HEK293 (cell line): ENCODE results near the gene TTC12.

Source experiments
- CTCF ChIA-PET: fragments of 350-600 bp; formaldehyde crosslinking; extraction: SDS; loops from one replicate; lab custom pipeline; 2021; ENCODE audit warnings: antibody characterized with exemption; lab: Yijun Ruan, JAX
- POLR2A ChIA-PET: fragments of 300-600 bp; formaldehyde crosslinking; extraction: SDS; loops from one replicate; lab custom pipeline; 2020; ENCODE audit warnings: antibody characterized with exemption, inconsistent platforms; lab: Yijun Ruan, JAX
- H3K27ac ChIP-seq: fragments of 200-500 bp; sonication (Bioruptor generic); 2 replicates; pipeline ENCODE4 v1.5.1; 2014; ENCODE audit warnings: low read depth, low read length, control low read depth, inconsistent platforms; ENCODE audit errors: extremely low read depth
- H3K36me3 ChIP-seq, 2 experiments: fragments of 200-500 bp in 1 of 2; sonication (Bioruptor generic) in 1 of 2; 1 replicate in 1 of 2; 2 replicates in 1 of 2; pipeline ENCODE4 v1.5.1; 2014 to 2017; ENCODE audit warnings: inconsistent platforms in 2 of 2, low read length in 2 of 2; ENCODE audit not compliant: control insufficient read depth in 2 of 2, insufficient read depth in 1 of 2
- H3K4me1 ChIP-seq: fragments of 200-500 bp; sonication (Bioruptor generic); 2 replicates; pipeline ENCODE4 v1.5.1; 2014; ENCODE audit warnings: mild to moderate bottlenecking, low read length, inconsistent platforms; ENCODE audit not compliant: control insufficient read depth, insufficient read depth
- H3K4me3 ChIP-seq: 2 replicates; pipeline ENCODE4 v1.5.1; 2011; ENCODE audit warnings: low read depth, mild to moderate bottlenecking, control low read depth, low read length, moderate library complexity
- H3K9me3 ChIP-seq: fragments of 200-500 bp; sonication (Bioruptor generic); 2 replicates; pipeline ENCODE4 v1.5.1; 2014; ENCODE audit warnings: low read depth, low read length, inconsistent platforms; ENCODE audit not compliant: control insufficient read depth, insufficient read depth
- BCL11B ChIP-seq: fragments of 450-650 bp; formaldehyde crosslinking; IDR thresholded peaks from 2 replicates; pipeline ENCODE4 v1.5.1; 2016; ENCODE audit warnings: low read depth, missing biosample characterization, missing genetic modification characterization
- GFI1B ChIP-seq: fragments of 450-650 bp; formaldehyde crosslinking; IDR thresholded peaks from 2 replicates; pipeline ENCODE4 v1.5.1; 2016; ENCODE audit warnings: missing biosample characterization, missing genetic modification characterization
- GLI2 ChIP-seq: fragments of 450-650 bp; formaldehyde crosslinking; IDR thresholded peaks from 2 replicates; pipeline ENCODE4; 2017; ENCODE audit warnings: missing biosample characterization, missing genetic modification characterization, low read depth, borderline replicate concordance
- KLF9 ChIP-seq: fragments of 450-650 bp; formaldehyde crosslinking; IDR thresholded peaks from 2 replicates; pipeline ENCODE4 v1.5.1; 2016; ENCODE audit warnings: missing biosample characterization, missing genetic modification characterization, low read depth
- MYNN ChIP-seq: fragments of 450-650 bp; formaldehyde crosslinking; IDR thresholded peaks from 2 replicates; pipeline ENCODE4 v1.5.1; 2016; ENCODE audit warnings: missing biosample characterization, missing genetic modification characterization, borderline replicate concordance
- SP2 ChIP-seq: fragments of 450-650 bp; formaldehyde crosslinking; IDR thresholded peaks from 2 replicates; pipeline ENCODE4 v1.5.1; 2016; ENCODE audit warnings: missing biosample characterization, missing genetic modification characterization
- ZNF114 ChIP-seq: fragments of 450-650 bp; formaldehyde crosslinking; IDR thresholded peaks from 2 replicates; pipeline ENCODE4 v1.5.0; 2017; ENCODE audit warnings: missing biosample characterization, missing genetic modification characterization
- ZNF121 ChIP-seq: fragments of 450-650 bp; formaldehyde crosslinking; IDR thresholded peaks from 2 replicates; pipeline ENCODE4 v1.5.1; 2016; ENCODE audit warnings: missing biosample characterization, missing genetic modification characterization
- ZNF138 ChIP-seq: fragments of 450-650 bp; formaldehyde crosslinking; IDR thresholded peaks from 2 replicates; pipeline ENCODE4 v1.5.1; 2016; ENCODE audit warnings: missing biosample characterization, missing genetic modification characterization, borderline replicate concordance
- ZNF175 ChIP-seq: fragments of 450-650 bp; formaldehyde crosslinking; IDR thresholded peaks from 2 replicates; pipeline ENCODE4 v1.5.1; 2016; ENCODE audit warnings: missing biosample characterization, missing genetic modification characterization
- ZNF19 ChIP-seq: fragments of 450-650 bp; formaldehyde crosslinking; IDR thresholded peaks from 2 replicates; pipeline ENCODE4; 2016; ENCODE audit warnings: missing biosample characterization, missing genetic modification characterization, low read depth
- ZNF223 ChIP-seq: fragments of 450-650 bp; formaldehyde crosslinking; IDR thresholded peaks from 2 replicates; pipeline ENCODE4 v1.5.1; 2016; ENCODE audit warnings: missing biosample characterization, missing genetic modification characterization
- ZNF416 ChIP-seq: fragments of 450-650 bp; formaldehyde crosslinking; IDR thresholded peaks from 2 replicates; pipeline ENCODE4 v1.5.1; 2016; ENCODE audit warnings: missing biosample characterization, missing genetic modification characterization
- ZNF433 ChIP-seq: fragments of 450-650 bp; formaldehyde crosslinking; IDR thresholded peaks from 2 replicates; pipeline ENCODE4 v1.5.1; 2016; ENCODE audit warnings: missing biosample characterization, missing genetic modification characterization, low read depth
- ZNF585B ChIP-seq: fragments of 450-650 bp; formaldehyde crosslinking; IDR thresholded peaks from 2 replicates; pipeline ENCODE4 v1.5.1; 2016; ENCODE audit warnings: missing biosample characterization, missing genetic modification characterization
- ZNF624 ChIP-seq: fragments of 450-650 bp; formaldehyde crosslinking; IDR thresholded peaks from 2 replicates; pipeline ENCODE4 v1.5.1; 2017; ENCODE audit warnings: missing biosample characterization, missing genetic modification characterization
- ZNF626 ChIP-seq: fragments of 450-650 bp; sonication (Bioruptor Pico); formaldehyde crosslinking; IDR thresholded peaks from 2 replicates; pipeline ENCODE4 v1.5.1; 2018; ENCODE audit warnings: missing biosample characterization, missing genetic modification characterization, inconsistent platforms
- ZNF664 ChIP-seq: fragments of 450-650 bp; formaldehyde crosslinking; IDR thresholded peaks from 2 replicates; pipeline ENCODE4 v1.5.1; 2016; ENCODE audit warnings: missing biosample characterization, missing genetic modification characterization
- TF ChIP-seq, protein P1 (sequence below): fragments of 450-650 bp; formaldehyde crosslinking; IDR thresholded peaks from 2 replicates; pipeline ENCODE4 v1.5.1; 2016; ENCODE audit warnings: missing biosample characterization, missing genetic modification characterization
- TF ChIP-seq, protein P2 (sequence below): fragments of 450-650 bp; formaldehyde crosslinking; IDR thresholded peaks from 2 replicates; pipeline ENCODE4; 2016; ENCODE audit warnings: missing biosample characterization, missing genetic modification characterization
- TF ChIP-seq, protein P3 (sequence below): fragments of 450-650 bp; formaldehyde crosslinking; conservative IDR thresholded peaks from 2 replicates; pipeline ENCODE4 v1.5.1; 2016; ENCODE audit warnings: low read depth, missing biosample characterization, missing genetic modification characterization
- TF ChIP-seq, protein P4 (sequence below): fragments of 450-650 bp; formaldehyde crosslinking; IDR thresholded peaks from 2 replicates; pipeline ENCODE4 v1.5.1; 2016; ENCODE audit warnings: missing biosample characterization, missing genetic modification characterization
- TF ChIP-seq, protein P5 (sequence below): fragments of 450-650 bp; formaldehyde crosslinking; IDR thresholded peaks from 2 replicates; pipeline ENCODE4 v1.5.1; 2017; ENCODE audit warnings: missing biosample characterization, missing genetic modification characterization

Gene TTC12, protein sequence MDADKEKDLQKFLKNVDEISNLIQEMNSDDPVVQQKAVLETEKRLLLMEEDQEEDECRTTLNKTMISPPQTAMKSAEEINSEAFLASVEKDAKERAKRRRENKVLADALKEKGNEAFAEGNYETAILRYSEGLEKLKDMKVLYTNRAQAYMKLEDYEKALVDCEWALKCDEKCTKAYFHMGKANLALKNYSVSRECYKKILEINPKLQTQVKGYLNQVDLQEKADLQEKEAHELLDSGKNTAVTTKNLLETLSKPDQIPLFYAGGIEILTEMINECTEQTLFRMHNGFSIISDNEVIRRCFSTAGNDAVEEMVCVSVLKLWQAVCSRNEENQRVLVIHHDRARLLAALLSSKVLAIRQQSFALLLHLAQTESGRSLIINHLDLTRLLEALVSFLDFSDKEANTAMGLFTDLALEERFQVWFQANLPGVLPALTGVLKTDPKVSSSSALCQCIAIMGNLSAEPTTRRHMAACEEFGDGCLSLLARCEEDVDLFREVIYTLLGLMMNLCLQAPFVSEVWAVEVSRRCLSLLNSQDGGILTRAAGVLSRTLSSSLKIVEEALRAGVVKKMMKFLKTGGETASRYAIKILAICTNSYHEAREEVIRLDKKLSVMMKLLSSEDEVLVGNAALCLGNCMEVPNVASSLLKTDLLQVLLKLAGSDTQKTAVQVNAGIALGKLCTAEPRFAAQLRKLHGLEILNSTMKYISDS

DNA sequence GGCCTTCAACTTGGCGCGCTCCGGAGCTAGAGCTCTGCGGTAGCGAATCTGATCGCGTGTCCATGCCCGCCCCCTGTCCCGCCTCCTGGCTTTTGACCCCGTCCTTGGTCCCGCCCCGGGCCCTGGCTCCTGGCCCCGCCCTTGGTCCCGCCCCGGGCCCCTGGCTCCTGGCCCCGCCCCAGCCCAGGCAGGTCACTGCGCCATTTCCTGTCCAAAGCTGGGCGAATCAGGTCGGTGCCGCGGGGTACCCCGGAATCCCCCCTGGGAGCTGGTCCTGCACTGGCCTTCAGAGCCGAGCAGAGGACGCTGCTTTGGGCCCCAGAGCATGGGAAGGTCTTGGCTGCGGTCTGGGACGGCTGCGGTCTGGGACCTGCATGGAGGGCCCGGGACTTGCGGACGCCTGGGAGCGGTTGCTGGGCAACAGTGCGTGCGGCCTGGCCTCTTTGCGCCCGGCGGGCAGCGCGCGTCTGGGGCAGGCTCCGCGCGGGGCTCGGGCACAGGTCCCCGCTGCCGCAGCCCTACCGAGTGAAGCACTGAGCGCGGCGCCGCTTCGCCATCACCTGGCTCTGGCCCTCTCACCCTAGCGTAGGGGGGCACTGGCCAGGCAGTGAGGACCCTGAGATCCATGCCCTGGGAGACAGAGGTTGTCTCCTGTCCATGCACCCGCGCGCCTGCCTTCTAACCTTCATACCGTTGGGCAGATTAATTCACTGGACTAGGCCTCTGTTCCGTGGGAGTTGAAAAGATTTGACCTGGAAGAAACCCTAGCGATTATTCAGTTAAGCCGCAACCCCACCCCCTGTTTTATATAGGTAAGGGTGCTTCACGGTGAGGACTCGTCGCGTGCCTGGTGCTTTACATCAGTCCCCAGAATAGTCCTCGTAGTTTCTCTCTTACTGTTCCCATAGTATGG, at the start of gene TTC12:
TTC12 (plus strand) TSS at position 195 of the 913 bp plus-strand sequence. CDS start 1,675 bp downstream, outside the sequence.
- Histone ChIP-seq H3K4me3 (peak within 1 kb of the TSS; percentile 92), H3K27ac (peak within 1 kb of the TSS; percentile 48; the same call in 1 of the 2 replicates), H3K4me1 (no peaks in the 10 kb centered on the region; the same call in 1 of the 2 replicates), H3K36me3 (peaks cover 0 to 25% of the 10 kb centered on the region in 2 experiments; a peak in 1 of 3 replicates), H3K9me3 (no peaks in the 10 kb centered on the region)
- ChIA-PET CTCF (interaction anchor here (0.6 to 2.9 kb wide), 7 partner anchors 8 to 795 kb away, joined by 3 to 14 read pairs (median 4); no protein-coding TSS in a partner anchor), POLR2A (interaction anchor here (0.6 to 1.5 kb wide), 6 partner anchors 8 to 389 kb away, joined by 3 to 4 read pairs (median 3); no protein-coding TSS in a partner anchor)
- no peak for TF ChIP-seq ZNF175 (tag by site-specific recombination)
- no peak for TF ChIP-seq ZNF223 (tag by site-specific recombination)
- TF ChIP-seq, protein P1, sequence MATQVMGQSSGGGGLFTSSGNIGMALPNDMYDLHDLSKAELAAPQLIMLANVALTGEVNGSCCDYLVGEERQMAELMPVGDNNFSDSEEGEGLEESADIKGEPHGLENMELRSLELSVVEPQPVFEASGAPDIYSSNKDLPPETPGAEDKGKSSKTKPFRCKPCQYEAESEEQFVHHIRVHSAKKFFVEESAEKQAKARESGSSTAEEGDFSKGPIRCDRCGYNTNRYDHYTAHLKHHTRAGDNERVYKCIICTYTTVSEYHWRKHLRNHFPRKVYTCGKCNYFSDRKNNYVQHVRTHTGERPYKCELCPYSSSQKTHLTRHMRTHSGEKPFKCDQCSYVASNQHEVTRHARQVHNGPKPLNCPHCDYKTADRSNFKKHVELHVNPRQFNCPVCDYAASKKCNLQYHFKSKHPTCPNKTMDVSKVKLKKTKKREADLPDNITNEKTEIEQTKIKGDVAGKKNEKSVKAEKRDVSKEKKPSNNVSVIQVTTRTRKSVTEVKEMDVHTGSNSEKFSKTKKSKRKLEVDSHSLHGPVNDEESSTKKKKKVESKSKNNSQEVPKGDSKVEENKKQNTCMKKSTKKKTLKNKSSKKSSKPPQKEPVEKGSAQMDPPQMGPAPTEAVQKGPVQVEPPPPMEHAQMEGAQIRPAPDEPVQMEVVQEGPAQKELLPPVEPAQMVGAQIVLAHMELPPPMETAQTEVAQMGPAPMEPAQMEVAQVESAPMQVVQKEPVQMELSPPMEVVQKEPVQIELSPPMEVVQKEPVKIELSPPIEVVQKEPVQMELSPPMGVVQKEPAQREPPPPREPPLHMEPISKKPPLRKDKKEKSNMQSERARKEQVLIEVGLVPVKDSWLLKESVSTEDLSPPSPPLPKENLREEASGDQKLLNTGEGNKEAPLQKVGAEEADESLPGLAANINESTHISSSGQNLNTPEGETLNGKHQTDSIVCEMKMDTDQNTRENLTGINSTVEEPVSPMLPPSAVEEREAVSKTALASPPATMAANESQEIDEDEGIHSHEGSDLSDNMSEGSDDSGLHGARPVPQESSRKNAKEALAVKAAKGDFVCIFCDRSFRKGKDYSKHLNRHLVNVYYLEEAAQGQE (tag by site-specific recombination) = no peak
- no peak for TF ChIP-seq ZNF416 (tag by site-specific recombination)
- no peak for TF ChIP-seq GLI2
- TF ChIP-seq ZNF624 (tag by site-specific recombination) = no peak
- no peak for TF ChIP-seq ZNF121
- TF ChIP-seq, protein P2, sequence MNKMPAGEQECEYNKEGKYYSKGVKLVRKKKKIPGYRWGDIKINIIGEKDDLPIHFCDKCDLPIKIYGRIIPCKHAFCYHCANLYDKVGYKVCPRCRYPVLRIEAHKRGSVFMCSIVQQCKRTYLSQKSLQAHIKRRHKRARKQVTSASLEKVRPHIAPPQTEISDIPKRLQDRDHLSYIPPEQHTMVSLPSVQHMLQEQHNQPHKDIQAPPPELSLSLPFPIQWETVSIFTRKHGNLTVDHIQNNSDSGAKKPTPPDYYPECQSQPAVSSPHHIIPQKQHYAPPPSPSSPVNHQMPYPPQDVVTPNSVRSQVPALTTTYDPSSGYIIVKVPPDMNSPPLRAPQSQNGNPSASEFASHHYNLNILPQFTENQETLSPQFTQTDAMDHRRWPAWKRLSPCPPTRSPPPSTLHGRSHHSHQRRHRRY (tag by site-specific recombination) = no peak
- no peak for TF ChIP-seq ZNF585B (tag by site-specific recombination)
- TF ChIP-seq ZNF19 (tag by site-specific recombination) = no peak
- peak; percentile 83 for TF ChIP-seq KLF9
- peak; percentile 70; the same call in 1 of the 2 replicates for TF ChIP-seq MYNN
- TF ChIP-seq BCL11B (tag by site-specific recombination) = no peak; the same call in 1 of the 2 replicates
- TF ChIP-seq SP2 (tag by site-specific recombination) = peak; percentile 93
- no peak for TF ChIP-seq ZNF433
- no peak for TF ChIP-seq ZNF138
- TF ChIP-seq GFI1B (tag by site-specific recombination) = no peak
- no peak for TF ChIP-seq ZNF626 (tag by site-specific recombination)
- TF ChIP-seq, protein P3, sequence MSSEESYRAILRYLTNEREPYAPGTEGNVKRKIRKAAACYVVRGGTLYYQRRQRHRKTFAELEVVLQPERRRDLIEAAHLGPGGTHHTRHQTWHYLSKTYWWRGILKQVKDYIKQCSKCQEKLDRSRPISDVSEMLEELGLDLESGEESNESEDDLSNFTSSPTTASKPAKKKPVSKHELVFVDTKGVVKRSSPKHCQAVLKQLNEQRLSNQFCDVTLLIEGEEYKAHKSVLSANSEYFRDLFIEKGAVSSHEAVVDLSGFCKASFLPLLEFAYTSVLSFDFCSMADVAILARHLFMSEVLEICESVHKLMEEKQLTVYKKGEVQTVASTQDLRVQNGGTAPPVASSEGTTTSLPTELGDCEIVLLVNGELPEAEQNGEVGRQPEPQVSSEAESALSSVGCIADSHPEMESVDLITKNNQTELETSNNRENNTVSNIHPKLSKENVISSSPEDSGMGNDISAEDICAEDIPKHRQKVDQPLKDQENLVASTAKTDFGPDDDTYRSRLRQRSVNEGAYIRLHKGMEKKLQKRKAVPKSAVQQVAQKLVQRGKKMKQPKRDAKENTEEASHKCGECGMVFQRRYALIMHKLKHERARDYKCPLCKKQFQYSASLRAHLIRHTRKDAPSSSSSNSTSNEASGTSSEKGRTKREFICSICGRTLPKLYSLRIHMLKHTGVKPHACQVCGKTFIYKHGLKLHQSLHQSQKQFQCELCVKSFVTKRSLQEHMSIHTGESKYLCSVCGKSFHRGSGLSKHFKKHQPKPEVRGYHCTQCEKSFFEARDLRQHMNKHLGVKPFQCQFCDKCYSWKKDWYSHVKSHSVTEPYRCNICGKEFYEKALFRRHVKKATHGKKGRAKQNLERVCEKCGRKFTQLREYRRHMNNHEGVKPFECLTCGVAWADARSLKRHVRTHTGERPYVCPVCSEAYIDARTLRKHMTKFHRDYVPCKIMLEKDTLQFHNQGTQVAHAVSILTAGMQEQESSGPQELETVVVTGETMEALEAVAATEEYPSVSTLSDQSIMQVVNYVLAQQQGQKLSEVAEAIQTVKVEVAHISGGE (tag by site-specific recombination) = peak; percentile 44; the same call in 1 of the 2 replicates
- TF ChIP-seq ZNF114 (tag by site-specific recombination) = no peak
- TF ChIP-seq, protein P4, sequence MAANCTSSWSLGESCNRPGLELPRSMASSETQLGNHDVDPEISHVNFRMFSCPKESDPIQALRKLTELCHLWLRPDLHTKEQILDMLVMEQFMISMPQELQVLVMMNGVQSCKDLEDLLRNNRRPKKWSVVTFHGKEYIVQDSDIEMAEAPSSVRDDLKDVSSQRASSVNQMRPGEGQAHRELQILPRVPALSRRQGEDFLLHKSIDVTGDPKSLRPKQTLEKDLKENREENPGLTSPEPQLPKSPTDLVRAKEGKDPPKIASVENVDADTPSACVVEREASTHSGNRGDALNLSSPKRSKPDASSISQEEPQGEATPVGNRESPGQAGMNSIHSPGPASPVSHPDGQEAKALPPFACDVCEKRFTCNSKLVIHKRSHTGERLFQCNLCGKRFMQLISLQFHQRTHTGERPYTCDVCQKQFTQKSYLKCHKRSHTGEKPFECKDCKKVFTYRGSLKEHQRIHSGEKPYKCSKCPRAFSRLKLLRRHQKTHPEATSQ (tag by site-specific recombination) = no peak
- TF ChIP-seq, protein P5, sequence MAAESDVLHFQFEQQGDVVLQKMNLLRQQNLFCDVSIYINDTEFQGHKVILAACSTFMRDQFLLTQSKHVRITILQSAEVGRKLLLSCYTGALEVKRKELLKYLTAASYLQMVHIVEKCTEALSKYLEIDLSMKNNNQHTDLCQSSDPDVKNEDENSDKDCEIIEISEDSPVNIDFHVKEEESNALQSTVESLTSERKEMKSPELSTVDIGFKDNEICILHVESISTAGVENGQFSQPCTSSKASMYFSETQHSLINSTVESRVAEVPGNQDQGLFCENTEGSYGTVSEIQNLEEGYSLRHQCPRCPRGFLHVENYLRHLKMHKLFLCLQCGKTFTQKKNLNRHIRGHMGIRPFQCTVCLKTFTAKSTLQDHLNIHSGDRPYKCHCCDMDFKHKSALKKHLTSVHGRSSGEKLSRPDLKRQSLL = peak; percentile 74
- no peak for TF ChIP-seq ZNF664
